Measurements from ENCODE around the gene NANS.

- TF ChIP-seq POLR2A (IDR thresholded peaks at IDR 0.05), result no peak
- no peak for TF ChIP-seq CTCF (IDR thresholded peaks at IDR 0.05)
- no peak for TF ChIP-seq EP300 (IDR thresholded peaks at IDR 0.05)
Measured at GRCh38 chr9:98091735-98092612, 35.4 kb downstream of the NANS start.

Data from tibial nerve (tissue), 4 donors.